Stimulated activated CD4-positive, alpha-beta T cell treated with anti-CD3 and anti-CD28 coated beads, TNF-alpha, amount 100 ng/mL, for 1 hour (primary cell): Measurements from ENCODE around the gene CD2AP.
"Not testable (repeated sequence)": the region's sequence is repeated elsewhere in the genome, so short reads cannot be mapped to it uniquely, and the experiment has no call there.

Experiments used
- DNase-seq, 3 donors: peaks; one replicate each; pipeline ENCODE4 v3.0.0-alpha.2; 2020; ENCODE audit warnings: low read depth in 3 of 3, low spot score in 1 of 3

Gene CD2AP

GRCh38 chr6:47456536-47456975, 21.0 kb upstream of the CD2AP start:
- no peak for DNase-seq

DNA sequence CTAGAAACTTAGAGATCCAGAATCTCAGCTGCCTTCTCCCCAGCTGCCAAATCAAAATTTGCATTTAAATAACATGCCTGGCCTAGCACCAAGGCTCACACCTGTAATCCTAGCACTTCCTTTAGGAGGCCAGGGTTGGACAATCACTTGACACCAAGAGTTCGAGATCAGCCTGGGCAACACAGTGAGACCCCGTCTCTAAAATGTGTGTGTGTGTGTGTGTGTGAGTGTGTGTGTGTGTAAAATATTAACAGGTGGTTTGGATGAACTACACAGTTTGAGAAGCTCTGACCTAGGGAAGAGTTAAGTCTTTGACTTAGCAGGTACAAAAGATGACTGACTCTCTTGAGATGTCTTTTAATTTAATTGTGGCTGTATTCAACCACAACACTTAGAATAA, 20.2 kb upstream of the CD2AP start:
- DNase-seq: no peak

- no peak for DNase-seq
Observed at GRCh38 chr6:47464052-47464451, 13.5 kb upstream of the CD2AP start.

- no peak for DNase-seq
Observed at GRCh38 chr6:47465117-47465516, 12.5 kb upstream of the CD2AP start.

DNA sequence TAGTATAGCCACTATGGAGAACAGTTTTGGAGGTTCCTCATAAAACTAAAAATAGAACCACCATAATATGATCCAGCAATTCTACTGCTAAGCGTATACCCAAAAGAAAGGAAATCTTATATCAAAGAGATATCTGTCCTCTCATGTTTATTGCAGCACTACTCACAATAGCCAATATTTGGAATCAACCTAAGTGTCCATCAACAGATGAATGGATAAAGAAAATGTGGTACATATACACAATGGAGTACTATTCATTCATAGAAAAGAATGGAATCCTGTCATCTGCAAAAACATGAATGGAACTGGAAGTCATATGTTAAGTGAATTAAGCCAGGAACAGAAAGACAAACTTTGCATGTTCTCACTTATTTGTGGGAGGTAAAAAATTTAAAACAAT, 5.7 kb upstream of the CD2AP start:
- DNase-seq: no peak

DNA sequence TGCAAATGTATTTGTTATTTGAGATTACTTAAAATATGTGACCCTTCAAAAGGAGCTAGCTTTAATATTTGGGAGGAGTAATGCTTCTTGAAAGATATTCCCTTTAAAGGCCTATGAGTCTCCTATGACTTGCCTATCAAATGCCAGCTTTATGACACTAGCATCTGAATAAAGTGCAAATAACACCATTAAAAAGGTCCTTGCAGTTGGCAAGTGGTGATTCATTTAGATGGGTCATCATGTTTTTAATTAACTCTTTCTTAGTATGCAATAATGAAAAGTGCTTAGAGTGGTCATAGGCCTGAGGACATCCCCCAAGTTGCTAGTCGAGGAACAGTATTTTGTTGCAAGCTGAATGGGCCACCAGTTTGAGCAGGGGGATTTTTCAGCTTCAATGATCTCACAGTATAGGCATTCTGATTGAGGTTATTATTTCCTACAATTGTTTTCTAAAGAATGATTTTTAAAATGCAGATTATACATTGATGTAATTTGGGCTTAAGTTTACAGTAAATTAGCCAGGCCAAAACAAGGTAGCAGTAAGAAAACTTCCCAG, 3.7 kb upstream of the CD2AP start:
- no peak for DNase-seq

DNA sequence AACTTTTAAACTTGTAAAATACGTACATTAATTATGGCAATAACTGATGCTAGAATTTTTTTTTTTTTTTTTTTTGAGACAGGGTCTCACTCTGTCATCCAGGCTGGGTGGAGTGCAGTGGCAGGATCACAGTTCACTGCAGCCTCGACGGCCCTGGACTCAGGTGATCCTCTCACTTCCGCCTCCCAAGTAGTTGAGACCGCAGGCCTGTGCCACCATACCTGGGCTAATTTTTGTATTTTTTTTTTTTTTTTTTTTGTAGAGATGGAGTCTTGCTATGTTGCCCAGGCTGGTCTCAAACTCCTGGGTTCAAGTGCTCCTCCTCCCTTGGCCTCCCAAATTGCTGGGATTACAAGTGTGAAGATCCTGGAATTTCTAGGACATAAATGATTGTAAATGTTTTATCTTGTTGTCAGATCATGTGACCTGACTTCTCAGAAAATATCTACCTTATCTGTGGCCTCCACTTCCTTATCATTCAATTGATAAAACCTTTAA, 2.2 kb upstream of the CD2AP start:
- DNase-seq: no peak

- no peak for DNase-seq
Observed at GRCh38 chr6:47476781-47477496, 650 bp upstream of the CD2AP start.

DNA sequence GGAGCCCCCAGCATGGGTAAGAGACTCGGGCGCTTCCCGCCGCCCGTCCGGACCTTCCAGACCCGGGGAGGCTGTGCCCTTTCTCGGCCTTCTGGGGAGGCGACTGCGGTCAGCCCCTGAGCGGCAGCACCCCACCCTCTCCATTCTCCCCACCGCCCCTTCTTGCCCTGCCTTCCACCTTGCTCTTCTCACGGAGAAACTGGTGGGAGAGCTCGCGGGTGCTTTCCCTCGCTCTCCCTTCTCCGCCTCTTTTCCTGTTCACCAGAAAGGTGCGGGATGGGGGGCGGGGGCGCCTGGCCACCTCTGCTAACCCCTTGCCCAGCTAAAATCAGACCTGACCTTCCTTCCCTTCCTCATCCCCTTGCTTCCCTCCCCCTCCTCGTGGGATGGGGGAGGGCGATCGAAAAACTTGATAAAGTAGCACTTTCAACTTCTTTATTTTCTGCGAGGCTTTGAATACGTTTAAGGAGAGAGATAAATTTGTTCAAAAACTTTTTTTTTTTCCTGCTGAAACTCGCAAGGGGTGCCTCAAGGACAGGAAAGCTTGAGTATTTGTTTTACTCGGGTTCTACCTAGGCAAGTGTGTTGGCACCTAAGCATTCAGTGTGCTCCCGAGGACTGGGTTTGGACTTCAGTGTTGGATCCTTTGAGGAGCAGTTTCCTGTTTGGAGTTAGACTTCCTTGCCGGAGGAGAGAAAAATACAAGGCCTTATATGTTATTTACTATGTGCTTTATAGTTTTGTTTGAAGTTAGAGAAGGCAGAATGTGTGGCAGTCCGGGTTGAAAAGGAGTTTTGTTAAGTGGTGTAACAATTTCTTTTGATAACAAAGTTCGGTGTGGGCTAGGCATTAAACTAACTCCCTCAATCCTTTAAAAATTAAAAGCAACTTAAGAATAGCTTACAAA, 897 bp downstream of the CD2AP start:
- no peak for DNase-seq

DNA sequence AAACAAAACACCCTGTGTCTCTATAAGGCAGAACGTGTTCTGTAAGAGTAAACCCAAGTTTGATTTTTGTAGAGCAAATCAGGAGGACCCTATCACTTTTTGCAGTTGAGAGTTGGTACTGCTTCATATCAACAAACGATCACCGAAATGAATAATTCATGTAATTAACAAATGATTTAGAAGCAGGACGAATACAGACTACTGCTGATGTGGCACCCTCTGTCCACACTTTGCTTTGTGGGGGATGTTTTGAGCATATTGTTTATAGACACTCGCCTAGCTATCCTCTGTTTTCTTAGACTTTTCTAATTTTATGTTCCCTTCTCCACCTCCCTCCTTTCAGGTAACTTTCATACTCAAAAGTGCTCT, 1.5 kb downstream of the CD2AP start:
- DNase-seq: no peak

- DNase-seq: no peak
Observed at GRCh38 chr6:47479874-47480273, 2.3 kb downstream of the CD2AP start.

DNA sequence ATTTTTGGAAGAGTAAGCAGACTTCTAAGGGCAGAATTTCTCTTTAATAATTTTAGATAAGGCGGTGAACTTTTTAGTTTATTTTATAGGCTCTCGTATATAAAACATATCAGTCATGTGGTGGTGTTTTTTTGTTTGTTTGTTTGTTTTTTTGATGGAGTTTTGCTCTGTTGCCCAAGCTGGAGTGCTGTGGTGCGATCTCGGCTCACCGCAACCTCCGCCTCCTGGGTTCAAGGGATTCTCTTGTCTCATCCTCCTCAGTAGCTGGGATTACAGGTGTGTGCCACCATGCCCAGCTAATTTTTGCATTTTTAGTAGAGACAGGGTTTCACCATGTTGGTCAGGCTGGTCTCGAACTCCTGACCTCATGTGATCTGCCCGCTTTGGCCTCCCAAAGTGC, 3.6 kb downstream of the CD2AP start:
- DNase-seq: not testable (repeated sequence)

GRCh38 chr6:47481806-47482205, 4.2 kb downstream of the CD2AP start:
- no peak for DNase-seq

DNA sequence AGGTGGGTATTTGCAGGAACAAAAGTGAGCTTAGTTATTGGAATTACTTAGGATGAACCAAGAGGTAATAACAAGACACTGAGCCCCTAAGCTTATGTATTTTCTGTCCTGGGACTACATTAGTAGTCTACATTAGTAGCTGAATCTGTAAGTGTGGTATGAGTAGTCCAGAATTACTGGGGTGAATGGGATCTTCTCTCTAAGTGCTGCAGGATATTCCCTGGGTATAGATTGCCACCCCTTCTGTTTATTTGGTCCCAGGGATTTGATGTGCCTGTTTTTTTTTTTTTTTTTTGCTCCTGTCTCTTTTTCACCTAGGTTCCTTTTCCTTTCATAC, 5.9 kb downstream of the CD2AP start:
- DNase-seq: no peak

DNA sequence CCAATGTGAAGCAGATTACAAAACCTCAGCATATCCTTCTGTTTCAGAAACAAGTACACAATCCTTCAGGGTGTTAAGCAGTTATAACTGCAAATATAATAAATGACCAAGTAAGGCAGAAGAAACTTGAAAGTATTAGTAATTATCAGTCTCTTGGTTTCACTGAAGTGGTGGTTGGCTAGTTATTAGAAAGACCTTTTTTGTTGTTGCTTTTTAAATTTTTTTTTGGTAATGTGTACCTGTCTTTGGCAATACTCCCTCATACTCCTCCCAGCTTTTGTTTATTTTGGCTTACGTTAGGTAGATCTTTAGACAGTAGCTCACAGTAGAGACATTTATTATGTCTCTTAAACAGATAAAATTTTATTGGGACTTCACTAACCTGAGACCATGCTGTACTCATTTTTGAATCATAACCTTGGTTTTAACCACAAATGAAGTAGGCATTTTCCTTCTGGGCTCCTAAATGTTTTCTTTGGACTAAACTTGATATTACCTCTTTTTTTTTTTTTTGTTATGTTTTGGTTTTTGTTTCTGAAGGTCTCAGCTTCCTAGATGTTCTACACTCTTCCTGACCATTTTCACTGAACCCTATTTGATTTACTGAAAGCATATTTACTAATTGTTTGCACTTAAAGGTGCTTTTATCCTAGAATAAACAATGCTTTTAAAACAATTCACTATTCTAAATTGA, 6.4 kb downstream of the CD2AP start:
- no peak for DNase-seq

- no peak for DNase-seq
Observed at GRCh38 chr6:47484616-47485015, 7.0 kb downstream of the CD2AP start.

- no peak for DNase-seq
Observed at GRCh38 chr6:47485083-47485482, 7.5 kb downstream of the CD2AP start.

- DNase-seq: no peak
Observed at GRCh38 chr6:47485491-47486135, 8.0 kb downstream of the CD2AP start.

DNA sequence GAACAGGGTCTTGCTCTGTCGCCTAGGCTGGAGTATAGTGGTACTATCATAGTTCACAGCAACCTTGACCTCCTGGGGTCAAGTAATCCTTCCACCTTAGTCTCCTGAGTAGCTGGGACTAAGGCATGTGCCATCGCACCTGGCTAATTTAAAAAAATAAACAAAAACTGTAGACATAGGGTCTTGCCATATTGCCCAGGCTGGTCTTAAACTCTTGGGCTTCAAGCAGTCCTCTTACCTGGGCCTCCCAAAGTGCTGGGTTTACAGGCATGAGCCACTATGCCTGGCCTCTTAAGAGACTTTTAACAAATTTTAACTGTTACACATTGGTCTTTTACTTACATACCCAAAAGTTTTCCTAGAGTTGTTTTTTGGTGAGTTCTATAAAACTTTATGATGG, 12.4 kb downstream of the CD2AP start:
- DNase-seq: no peak

DNA sequence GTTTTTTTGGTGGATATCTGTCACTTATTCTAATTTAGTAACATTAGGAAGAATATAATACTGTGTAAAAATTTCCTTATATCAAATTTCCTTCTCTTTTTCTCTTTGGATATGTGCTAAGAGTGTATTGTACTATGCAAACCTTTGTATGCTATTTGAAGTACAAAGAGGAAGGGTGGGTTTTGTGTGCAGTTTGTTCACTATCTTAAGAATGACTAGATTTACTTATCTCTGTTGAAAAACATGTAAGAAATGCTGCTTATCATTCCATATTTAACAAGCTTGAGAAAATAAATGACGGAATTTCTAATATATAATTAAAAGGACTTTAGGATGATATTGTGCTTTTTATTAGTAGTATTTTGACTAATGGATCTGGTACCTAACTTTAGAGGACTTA, 13.1 kb downstream of the CD2AP start:
- no peak for DNase-seq

DNA sequence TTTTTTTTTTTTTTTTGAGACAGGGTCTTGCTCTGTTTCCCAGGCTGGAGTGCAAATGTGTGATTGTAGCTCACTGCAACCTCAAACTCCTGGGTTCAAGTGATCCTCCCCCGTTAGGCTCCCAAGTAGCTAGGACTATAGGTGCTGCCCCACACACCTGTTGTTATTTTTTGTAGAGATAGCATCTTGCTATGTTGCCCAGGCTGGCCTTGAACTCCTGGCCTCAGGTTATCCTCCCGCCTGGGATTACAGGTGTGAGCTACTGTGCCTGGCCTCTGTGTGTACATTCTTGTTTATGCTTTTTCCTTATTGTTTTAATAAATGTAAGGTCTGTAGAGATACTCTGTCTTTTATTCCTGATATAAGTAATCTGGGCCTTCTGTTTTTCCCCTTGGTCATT, 14.8 kb downstream of the CD2AP start:
- no peak for DNase-seq
